ENCODE measurements around the gene IGSF3. TPM values are rescaled to one million over a fixed set of nuclear protein-coding genes. Genes with fewer than 3 reads are reported as not detected.

The IGSF3 gene
- total and polyA plus RNA-seq, 2 donors from 2014 or later = 12.0 to 38.8 TPM

DNA sequence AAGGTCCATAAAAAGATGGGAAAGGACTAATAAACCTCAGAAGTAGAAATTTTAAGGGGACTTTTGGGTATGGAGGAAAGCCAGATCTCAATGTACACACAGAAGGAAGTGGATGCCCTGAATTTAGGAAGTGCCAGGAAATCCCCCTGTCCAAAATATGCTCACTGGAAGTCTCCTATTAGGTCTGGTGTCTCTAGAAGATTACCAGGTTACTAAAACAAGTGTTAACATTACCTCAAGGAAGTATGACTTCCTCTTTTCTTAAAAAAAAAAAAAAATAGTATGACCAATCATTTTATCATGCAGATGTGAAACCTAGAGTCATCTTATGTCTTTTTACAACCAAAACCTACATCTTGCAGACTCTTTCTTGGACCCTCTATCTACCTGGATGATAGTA lies 127.4 kb downstream of the IGSF3 start:
- Histone ChIP-seq H3K9ac (ENCODE audit: low read length in 3 of 3) (no peak overlapping the region), H3K9me3 (ENCODE audit: control insufficient read depth in 2 of 3, insufficient read depth in 1 of 3, low read length in 3 of 3) (no peaks in the 10 kb centered on the region), H3K27ac (ENCODE audit: low read depth in 2 of 2, low read length in 2 of 2) (no peak overlapping the region), H3K4me1 (ENCODE audit: control insufficient read depth in 2 of 3, insufficient read depth in 2 of 3, low read depth in 1 of 3, low read length in 3 of 3) (no peaks in the 10 kb centered on the region), H3K36me3 (ENCODE audit: control insufficient read depth in 2 of 3, insufficient read depth in 3 of 3, low read length in 3 of 3) (peaks cover 2 to 9% (median 2%) of the 10 kb centered on the region in 3 donors), H3K27me3 (ENCODE audit: control insufficient read depth, insufficient read depth, low read length) (no peaks in the 10 kb centered on the region), H3K4me3 (ENCODE audit: low read length in 3 of 3) (no peak overlapping the region)
- no peak for FAIRE-seq
- DNase-seq = no peak
- TF ChIP-seq CTCF (IDR thresholded peaks at IDR 0.05; ENCODE audit: borderline replicate concordance, extremely low read depth, insufficient read depth) = no peak
- intact Hi-C loops (cut with DNase I) = no loop called here

DNA sequence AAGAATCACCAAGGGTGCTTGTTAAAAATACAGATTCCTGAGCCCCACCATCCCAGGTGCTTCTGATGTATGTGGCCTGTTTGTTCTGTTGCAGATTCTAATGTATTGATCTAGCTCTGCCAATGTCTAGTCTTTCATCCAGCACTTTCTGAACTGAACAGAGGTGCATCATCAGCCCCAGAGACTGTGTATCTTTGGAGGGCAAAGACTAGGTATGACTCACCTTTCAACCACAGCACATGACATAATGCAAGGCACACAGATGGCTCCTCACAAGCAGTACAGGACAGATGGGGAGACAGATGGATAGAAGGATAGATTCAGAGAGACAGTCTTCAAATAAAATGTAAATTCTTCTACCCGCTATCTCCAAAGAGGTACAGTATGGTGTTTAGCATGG lies 129.0 kb downstream of the IGSF3 start:
- Histone ChIP-seq H3K27ac (ENCODE audit: low read depth in 2 of 2, low read length in 2 of 2) (no peak overlapping the region), H3K4me3 (ENCODE audit: low read length in 3 of 3) (no peak overlapping the region), H3K27me3 (ENCODE audit: control insufficient read depth, insufficient read depth, low read length) (no peaks in the 10 kb centered on the region), H3K36me3 (ENCODE audit: control insufficient read depth in 2 of 3, insufficient read depth in 3 of 3, low read length in 3 of 3) (peaks cover 2 to 7% (median 3%) of the 10 kb centered on the region in 3 donors), H3K9ac (ENCODE audit: low read length in 3 of 3) (no peak overlapping the region), H3K4me1 (ENCODE audit: control insufficient read depth in 2 of 3, insufficient read depth in 2 of 3, low read depth in 1 of 3, low read length in 3 of 3) (no peaks in the 10 kb centered on the region), H3K9me3 (ENCODE audit: control insufficient read depth in 2 of 3, insufficient read depth in 1 of 3, low read length in 3 of 3) (no peaks in the 10 kb centered on the region)
- TF ChIP-seq CTCF (IDR thresholded peaks at IDR 0.05; ENCODE audit: borderline replicate concordance, extremely low read depth, insufficient read depth) = no peak
- no peak for DNase-seq
- FAIRE-seq = no peak
- intact Hi-C loops (cut with DNase I) = no loop called here

DNA sequence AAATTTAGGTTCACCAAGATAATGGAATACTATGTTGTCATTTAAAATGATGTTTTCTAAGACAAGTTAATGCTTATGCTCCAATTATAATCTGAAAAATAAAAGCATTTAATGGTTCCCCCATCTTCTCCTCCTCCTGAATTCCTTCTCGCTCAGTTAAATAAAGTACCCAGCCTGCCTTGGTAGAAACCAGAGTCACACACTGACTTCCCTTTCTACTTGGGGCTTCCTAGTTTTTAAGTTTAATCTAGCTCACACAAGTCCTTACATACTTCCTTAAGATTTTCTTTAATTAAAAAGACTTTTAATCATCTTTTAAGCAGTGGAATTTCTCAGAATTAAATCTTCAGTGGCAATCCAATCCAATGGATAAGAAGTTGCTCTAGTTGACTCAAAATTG lies 129.6 kb downstream of the IGSF3 start:
- no peaks in the 10 kb centered on the region for H3K9me3 ChIP-seq (ENCODE audit: control insufficient read depth in 2 of 3, insufficient read depth in 1 of 3, low read length in 3 of 3)
- H3K27me3 ChIP-seq (ENCODE audit: control insufficient read depth, insufficient read depth, low read length) = no peaks in the 10 kb centered on the region
- no peaks in the 10 kb centered on the region for H3K4me1 ChIP-seq (ENCODE audit: control insufficient read depth in 2 of 3, insufficient read depth in 2 of 3, low read depth in 1 of 3, low read length in 3 of 3)
- H3K9ac ChIP-seq (ENCODE audit: low read length in 3 of 3) = no peak overlapping the region
- FAIRE-seq = no peak
- no peak for TF ChIP-seq CTCF (IDR thresholded peaks at IDR 0.05; ENCODE audit: borderline replicate concordance, extremely low read depth, insufficient read depth)
- H3K27ac ChIP-seq (ENCODE audit: low read depth in 2 of 2, low read length in 2 of 2) = no peak overlapping the region
- peaks cover 0 to 3% (median under 1%) of the 10 kb centered on the region in 3 donors for H3K36me3 ChIP-seq (ENCODE audit: control insufficient read depth in 2 of 3, insufficient read depth in 3 of 3, low read length in 3 of 3)
- intact Hi-C loops (cut with DNase I) = no loop called here
- no peak overlapping the region for H3K4me3 ChIP-seq (ENCODE audit: low read length in 3 of 3)
- DNase-seq = no peak

All from kidney (tissue), 14 donors.